Dermis microvascular lymphatic vessel endothelial cell (primary cell): Measurements from ENCODE around the gene ELOB. TPM values are rescaled to one million over a fixed set of nuclear protein-coding genes. Genes with fewer than 3 reads are reported as not detected.

Experiments used
- DNase-seq, 2 donors: peaks; one replicate each; pipeline versions ENCODE4 v3.0.0 to v3.0.0-alpha.2; 2010; ENCODE audit warnings: low read depth in 2 of 2
- total RNA-seq: library from RNA; depleted of rRNA; stranded (reverse); fragments of >200 nt; gene quantifications from 2 replicates; pipeline ENCODE4 v1.2.1, GENCODE V29; 2014

The ELOB gene
- total RNA-seq, 1 donor from 2014 or later: 321 TPM

DNA sequence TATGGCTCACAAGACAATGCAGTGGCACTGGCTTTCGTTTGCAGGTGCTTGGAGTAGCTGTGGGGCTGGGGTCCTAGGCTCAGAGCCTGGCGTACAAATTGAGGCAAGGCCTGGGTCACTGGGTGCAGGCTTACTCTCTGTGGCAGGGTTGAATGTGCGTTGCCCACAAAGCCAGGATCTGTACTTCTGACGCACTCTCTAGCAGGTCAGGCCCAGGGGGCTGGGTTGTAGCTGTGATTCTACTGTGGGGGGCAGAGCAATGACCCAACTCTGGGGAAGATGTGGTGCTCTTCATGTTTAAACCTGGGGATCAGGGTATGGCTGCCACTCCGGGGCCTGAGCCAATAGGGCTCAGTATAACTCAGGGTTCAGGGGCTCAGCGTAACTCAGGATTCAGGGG lies 33.6 kb upstream of the ELOB start:
- no peak for DNase-seq

DNA sequence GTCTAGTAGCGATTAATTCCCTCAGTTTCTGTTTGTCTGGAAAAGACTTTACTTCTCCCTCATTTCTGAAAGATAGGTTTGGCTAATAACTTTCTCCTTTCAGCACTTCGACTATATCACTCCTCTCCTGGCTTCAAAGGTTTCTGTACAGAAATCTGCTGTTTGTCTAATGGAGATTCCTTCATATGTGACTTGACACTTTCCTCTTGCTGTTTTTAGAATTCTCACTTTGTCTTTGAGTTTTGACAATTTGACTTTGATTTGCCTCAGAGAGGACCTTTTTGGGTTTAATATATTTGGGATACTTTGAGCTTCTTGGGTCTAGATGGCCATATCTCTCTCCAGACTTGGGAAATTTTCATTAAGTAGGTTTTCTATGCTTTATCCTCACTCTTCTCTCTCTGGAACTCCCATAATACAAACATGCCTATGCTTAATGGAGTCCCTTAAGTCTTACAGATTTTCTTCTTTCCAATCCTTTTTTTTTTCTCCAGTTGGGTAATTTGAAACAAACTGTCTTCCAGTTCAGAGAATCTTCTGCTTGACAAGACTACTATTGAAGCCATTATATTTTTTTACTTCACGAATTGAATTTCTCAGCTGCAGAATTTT lies 32.2 kb upstream of the ELOB start:
- no peak for DNase-seq

DNA sequence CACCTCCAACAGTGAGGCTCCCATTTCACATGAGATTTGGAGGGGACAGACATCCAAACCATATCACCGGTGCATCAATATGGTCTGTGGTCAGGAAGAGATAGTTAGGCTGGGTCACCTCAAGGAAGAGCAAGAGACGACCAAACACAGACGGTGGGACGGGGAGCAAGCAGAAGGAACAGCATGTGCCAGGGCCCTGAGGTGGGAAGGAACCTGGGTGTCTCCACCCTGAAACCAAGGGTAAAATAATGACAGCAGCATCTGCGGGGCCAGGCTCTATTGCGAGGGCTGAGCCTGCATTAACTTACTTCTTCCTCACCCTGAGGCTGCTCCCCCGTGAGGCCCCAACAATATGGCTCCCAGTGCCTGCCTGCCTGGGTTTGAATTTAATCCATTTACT lies 31.1 kb upstream of the ELOB start:
- no peak for DNase-seq

DNA sequence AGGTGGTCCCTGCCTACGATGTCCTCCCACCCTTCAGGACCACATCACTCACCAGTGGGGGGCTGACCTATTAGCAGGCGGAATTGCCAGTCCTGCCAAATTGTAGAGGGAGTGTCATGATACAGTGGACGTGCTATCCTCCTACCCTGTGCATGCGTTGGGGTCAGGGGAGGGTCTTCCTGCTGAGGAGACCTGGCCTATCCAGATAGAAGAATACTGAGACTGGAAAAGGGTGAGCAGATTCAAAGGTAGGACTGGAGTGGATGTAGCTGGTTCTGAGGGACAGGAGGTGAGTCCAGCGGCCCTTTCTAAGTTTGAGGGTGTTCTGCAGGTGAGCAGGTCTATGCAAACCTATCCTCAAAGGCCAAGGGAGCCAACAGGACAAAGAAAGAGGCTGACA lies 29.2 kb upstream of the ELOB start:
- no peak for DNase-seq

DNA sequence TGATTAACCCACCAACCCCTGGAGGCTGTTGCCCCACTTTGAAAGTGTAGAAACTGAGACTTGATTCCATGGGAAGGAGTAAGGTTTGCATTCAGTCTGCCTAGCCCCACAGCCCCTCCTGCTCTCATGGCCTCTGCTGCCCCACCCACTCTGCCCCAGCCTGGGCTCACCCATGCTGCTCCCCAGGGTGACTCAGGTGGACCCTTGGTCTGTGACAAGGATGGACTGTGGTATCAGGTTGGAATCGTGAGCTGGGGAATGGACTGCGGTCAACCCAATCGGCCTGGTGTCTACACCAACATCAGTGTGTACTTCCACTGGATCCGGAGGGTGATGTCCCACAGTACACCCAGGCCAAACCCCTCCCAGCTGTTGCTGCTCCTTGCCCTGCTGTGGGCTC lies 27.6 kb upstream of the ELOB start:
- DNase-seq: no peak

GRCh38 chr16:2803545-2804195 lies 26.6 kb upstream of the ELOB start:
- no peak for DNase-seq

DNA sequence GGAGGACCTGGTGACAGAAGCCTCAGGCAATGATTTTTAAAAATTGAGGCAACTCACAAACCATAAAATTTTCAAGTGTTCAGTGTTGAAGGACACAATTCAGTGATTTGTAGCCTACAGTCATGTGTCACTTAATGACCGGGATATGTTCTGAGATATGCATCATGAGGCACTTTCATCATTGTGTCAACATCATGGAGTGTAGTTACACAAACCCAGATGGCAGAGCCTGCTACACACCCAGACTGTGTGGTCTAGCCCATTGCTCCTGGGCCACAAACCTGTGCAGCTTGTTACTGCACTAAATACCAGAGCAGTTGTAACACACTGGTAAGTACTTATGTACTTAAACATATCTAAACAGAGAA lies 22.8 kb upstream of the ELOB start:
- DNase-seq: no peak

- DNase-seq: no peak
Measured at GRCh38 chr16:2799205-2799858, 22.3 kb upstream of the ELOB start.

- no peak for DNase-seq
Measured at GRCh38 chr16:2798723-2799204, 21.7 kb upstream of the ELOB start.

GRCh38 chr16:2795395-2796143 lies 18.5 kb upstream of the ELOB start:
- DNase-seq: no peak

DNA sequence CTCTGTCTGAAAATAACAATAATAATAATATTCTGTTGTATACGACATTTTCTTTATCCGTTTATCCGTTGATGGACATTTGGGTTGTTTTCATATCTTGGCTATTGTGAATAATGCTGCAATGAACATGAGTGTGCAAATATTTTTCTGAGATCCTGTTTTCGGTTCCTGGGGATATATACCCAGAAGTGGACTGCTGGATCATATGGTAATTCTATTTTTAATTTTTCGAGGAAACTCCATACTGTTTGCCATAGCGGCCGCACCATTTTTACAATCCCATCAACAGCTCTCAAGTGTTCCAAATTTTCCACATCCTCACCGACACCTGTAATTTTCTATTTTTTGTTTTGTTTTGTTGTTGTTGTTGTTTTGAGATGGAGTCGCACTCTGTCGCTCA lies 15.9 kb upstream of the ELOB start:
- DNase-seq: no peak

GRCh38 chr16:2791174-2791573 lies 14.1 kb upstream of the ELOB start:
- DNase-seq: no peak

DNA sequence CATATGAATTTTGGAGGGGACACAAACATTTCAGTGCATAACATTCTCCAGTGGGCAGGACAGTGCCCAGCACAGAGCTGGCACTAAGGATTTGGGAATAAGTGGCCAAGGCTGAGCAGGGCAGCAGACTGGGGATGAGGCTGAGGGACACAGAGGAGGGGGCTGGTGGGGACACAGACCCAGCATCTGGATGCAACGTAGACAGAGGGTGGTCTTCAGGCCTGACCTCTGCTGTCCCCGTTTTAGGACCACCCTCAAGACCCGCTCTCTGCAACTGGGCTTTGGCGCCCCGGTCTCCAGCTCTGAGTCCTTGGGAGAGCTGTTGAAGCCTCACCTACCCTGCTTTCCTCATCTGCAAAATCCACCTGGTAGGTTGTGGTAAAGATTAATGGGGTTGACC lies 13.6 kb upstream of the ELOB start:
- no peak for DNase-seq

DNA sequence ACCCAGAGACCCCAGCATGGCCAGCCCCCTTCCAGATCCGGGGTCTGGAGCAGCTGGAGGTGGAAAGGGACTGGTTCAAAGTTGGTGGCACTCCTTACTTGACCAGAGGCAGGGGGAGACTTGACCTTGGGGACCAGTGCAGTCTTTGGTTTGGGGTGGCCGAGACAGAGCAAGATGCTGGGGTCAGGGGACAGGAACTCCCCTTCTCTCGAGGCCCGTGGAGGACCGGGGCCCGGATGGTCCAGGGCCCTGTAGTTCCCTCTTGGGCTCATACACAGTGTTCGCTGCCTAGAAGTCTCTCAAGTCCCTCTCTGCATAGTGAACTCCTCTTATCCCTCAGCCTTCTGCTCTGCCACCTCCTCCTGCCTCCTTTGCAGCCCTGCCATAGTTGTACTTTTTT lies 10.9 kb upstream of the ELOB start:
- DNase-seq: no peak

DNA sequence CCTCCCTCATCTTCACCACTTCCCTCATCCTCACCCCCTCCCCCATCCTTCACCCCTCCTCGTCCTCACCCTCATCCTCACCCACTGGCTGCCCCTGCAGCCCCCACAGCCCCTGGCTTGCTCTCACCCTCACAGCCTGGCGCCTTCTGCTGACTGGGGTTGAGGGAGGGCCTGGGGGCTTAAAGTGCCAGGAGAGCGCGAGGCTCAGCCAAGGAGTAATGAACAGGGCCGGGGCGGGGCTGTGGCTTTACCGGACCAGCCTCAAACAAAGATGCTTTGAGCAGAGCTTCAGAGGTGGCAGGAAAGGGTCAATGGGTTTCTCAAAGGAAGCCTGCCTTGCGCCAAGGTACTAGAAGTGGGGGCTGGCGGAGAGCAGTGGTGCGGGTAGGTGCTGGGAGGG lies 10.3 kb upstream of the ELOB start, which contains the start of gene PRSS33:
Gene PRSS33 (minus strand): TSS at position 155 of the 400 bp plus-strand sequence. CDS start 1,013 bp downstream, outside the sequence.
- no peak for DNase-seq

DNA sequence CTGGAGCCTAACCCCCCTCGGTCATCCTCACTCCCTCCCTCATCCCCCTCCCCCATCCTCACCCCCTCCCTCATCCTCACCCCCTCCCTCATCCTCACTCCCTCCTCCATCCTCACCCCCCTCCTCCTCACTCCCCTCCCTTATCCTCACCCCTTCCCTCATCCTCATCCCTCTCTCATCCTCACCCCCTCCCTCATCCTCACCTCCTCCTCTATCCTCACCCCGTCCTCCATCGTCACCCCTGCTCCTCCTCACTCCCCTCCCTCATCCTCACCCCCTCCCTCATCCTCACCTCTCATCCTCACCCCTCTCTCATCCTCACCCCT lies 9.7 kb upstream of the ELOB start:
- no peak for DNase-seq

- no peak for DNase-seq
Measured at GRCh38 chr16:2786061-2786825, 9.2 kb upstream of the ELOB start.

DNA sequence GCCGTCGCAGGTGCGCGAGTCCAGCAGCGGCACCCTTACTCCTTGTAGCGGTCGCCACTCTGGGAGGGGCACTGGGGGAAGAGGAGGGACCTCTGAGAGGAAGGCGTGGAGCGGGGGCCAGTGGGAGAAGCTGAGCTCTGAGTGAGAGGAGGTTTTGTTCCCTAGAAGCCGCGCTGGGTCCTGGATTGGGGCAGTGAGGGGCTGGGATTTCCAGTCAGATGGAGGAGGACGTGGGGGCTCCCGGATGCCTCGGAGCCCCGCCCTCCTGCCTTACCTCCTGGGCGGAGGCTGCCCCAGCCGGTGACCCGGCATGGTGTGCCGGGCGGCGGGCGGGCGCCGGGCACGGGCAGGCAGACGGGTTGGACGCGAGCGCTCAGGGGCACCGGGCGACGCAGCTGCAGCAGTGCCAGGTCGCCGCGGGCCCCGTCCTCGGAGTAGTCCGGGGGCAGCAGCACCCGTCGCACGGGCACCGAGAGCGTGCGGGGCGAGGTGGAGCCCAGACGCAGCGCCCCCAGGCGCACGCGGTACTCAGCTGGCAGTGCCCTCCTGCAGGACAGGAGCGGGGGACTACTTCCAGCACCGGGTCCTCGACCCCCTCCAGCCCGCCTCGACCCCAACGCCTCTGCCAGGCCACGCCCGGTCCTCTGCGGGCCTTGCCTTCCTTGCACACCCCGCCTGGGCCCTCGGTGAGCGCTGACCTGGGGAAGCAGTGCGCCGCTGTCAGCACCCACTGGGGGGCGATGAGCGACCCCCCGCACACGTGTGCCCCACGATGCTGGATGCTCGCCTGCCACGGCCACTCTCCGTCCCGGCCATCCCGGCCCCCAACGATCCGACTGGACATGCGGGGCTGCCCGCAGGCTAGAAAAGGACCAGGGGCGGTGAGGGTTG lies 8.3 kb upstream of the ELOB start:
- no peak for DNase-seq

DNA sequence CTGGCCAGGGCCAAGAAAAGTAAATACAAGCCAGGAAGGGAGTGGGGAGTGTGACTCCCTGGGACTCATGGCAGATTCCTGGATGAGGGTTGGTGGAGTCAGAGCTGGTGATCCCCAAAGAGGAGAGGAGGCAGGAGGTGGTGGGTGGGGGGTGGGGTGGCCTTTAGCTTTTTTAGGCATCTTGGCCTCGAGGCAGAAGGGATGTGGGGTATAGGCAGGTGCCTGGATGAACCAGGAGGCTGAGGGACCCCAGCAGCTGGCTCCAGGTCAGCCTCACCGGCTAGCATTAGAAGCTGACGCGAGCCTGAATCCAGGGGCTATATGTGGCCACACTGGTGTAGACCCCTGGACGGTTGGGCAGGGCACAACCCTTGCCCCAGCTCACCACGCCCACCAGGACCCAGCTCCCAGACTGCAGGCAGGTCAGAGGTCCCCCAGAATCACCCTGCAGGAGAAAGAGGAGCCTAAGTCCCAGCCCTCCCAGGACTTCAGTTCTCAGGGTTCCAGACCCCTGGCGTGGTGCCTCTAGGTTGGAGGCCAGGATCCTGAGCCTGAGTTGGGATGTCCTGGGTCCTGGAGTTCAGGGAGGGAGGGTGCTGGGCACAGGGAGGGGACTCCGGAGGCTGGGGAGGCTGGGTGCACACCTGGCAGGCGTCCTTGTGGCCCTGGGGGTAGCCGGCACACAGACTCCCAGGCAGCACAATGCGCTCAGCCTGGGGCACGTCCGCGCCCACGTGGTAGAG lies 7.4 kb upstream of the ELOB start:
- DNase-seq: no peak
